Measurements from ENCODE around the gene AFF2.

- TF ChIP-seq EZH2 (IDR thresholded peaks at IDR 0.05; ENCODE audit: borderline replicate concordance, low read depth, low read length, severe bottlenecking) (no peak), CTCF (IDR thresholded peaks at IDR 0.05; ENCODE audit: extremely low read depth in 1 of 2, insufficient read depth in 1 of 2, low read depth in 1 of 2, low read length in 2 of 2) (no peak), MAX (IDR thresholded peaks at IDR 0.05; ENCODE audit: insufficient read depth, insufficient read length) (no peak), POLR2A (IDR thresholded peaks at IDR 0.05; ENCODE audit: low read depth, low read length) (no peak), POLR2AphosphoS5 (IDR thresholded peaks at IDR 0.05; ENCODE audit: insufficient read depth, low read depth, low read length) (no peak), FOS (IDR thresholded peaks at IDR 0.05; ENCODE audit: borderline replicate concordance, insufficient read depth, low read length) (no peak), JUN (IDR thresholded peaks at IDR 0.05; ENCODE audit: borderline replicate concordance, insufficient read depth, insufficient read length, low read depth) (no peak), MYC (IDR thresholded peaks at IDR 0.05; ENCODE audit: low read depth, low read length) (no peak)
Measured at GRCh38 chrX:148459343-148459742, 41.1 kb upstream of the AFF2 start.

Data from endothelial cell of umbilical vein (primary cell).